HEK293 (cell line): ENCODE data around the gene TMEM100.

Experiments
- CTCF ChIA-PET: fragments of 350-600 bp; formaldehyde crosslinking; extraction: SDS; loops from one replicate; lab custom pipeline; 2021; ENCODE audit warnings: antibody characterized with exemption; lab: Yijun Ruan, JAX
- POLR2A ChIA-PET: fragments of 300-600 bp; formaldehyde crosslinking; extraction: SDS; loops from one replicate; lab custom pipeline; 2020; ENCODE audit warnings: antibody characterized with exemption, inconsistent platforms; lab: Yijun Ruan, JAX
- H3K27ac ChIP-seq: fragments of 200-500 bp; sonication (Bioruptor generic); 2 replicates; pipeline ENCODE4 v1.5.1; 2014; ENCODE audit warnings: low read depth, low read length, control low read depth, inconsistent platforms; ENCODE audit errors: extremely low read depth
- H3K36me3 ChIP-seq, 2 experiments: fragments of 200-500 bp in 1 of 2; sonication (Bioruptor generic) in 1 of 2; 1 replicate in 1 of 2; 2 replicates in 1 of 2; pipeline ENCODE4 v1.5.1; 2014 to 2017; ENCODE audit warnings: inconsistent platforms in 2 of 2, low read length in 2 of 2; ENCODE audit not compliant: control insufficient read depth in 2 of 2, insufficient read depth in 1 of 2
- H3K4me1 ChIP-seq: fragments of 200-500 bp; sonication (Bioruptor generic); 2 replicates; pipeline ENCODE4 v1.5.1; 2014; ENCODE audit warnings: mild to moderate bottlenecking, low read length, inconsistent platforms; ENCODE audit not compliant: control insufficient read depth, insufficient read depth
- H3K4me3 ChIP-seq: 2 replicates; pipeline ENCODE4 v1.5.1; 2011; ENCODE audit warnings: low read depth, mild to moderate bottlenecking, control low read depth, low read length, moderate library complexity
- H3K9me3 ChIP-seq: fragments of 200-500 bp; sonication (Bioruptor generic); 2 replicates; pipeline ENCODE4 v1.5.1; 2014; ENCODE audit warnings: low read depth, low read length, inconsistent platforms; ENCODE audit not compliant: control insufficient read depth, insufficient read depth
- ATF2 ChIP-seq: fragments of 450-650 bp; formaldehyde crosslinking; IDR thresholded peaks from 2 replicates; pipeline ENCODE4 v1.5.1; 2016; ENCODE audit warnings: missing biosample characterization, missing genetic modification characterization, low read depth
- FEZF1 ChIP-seq: fragments of 450-650 bp; formaldehyde crosslinking; IDR thresholded peaks from 2 replicates; pipeline ENCODE4 v1.5.1; 2016; ENCODE audit warnings: missing biosample characterization, missing genetic modification characterization
- KLF1 ChIP-seq: fragments of 450-650 bp; formaldehyde crosslinking; IDR thresholded peaks from 2 replicates; pipeline ENCODE4 v1.5.1; 2016; ENCODE audit warnings: missing biosample characterization, missing genetic modification characterization
- ZBTB10 ChIP-seq: fragments of 450-650 bp; formaldehyde crosslinking; IDR thresholded peaks from 2 replicates; pipeline ENCODE4 v1.5.1; 2016; ENCODE audit warnings: missing biosample characterization, missing genetic modification characterization
- ZBTB11 ChIP-seq: fragments of 450-650 bp; formaldehyde crosslinking; conservative IDR thresholded peaks from 2 replicates; pipeline ENCODE4 v1.5.1; 2016; ENCODE audit warnings: low read depth, missing biosample characterization, missing genetic modification characterization
- ZBTB21 ChIP-seq: fragments of 450-650 bp; formaldehyde crosslinking; IDR thresholded peaks from 2 replicates; pipeline ENCODE4 v1.5.1; 2017; ENCODE audit warnings: missing biosample characterization, missing genetic modification characterization
- ZNF19 ChIP-seq: fragments of 450-650 bp; formaldehyde crosslinking; IDR thresholded peaks from 2 replicates; pipeline ENCODE4; 2016; ENCODE audit warnings: missing biosample characterization, missing genetic modification characterization, low read depth
- ZNF473 ChIP-seq: fragments of 450-650 bp; formaldehyde crosslinking; IDR thresholded peaks from 2 replicates; pipeline ENCODE4 v1.5.1; 2017; ENCODE audit warnings: missing biosample characterization, missing genetic modification characterization
- ZNF514 ChIP-seq: fragments of 450-650 bp; formaldehyde crosslinking; IDR thresholded peaks from 2 replicates; pipeline ENCODE4 v1.5.1; 2016; ENCODE audit warnings: missing biosample characterization, missing genetic modification characterization
- ZNF549 ChIP-seq: fragments of 450-650 bp; IDR thresholded peaks from 2 replicates; pipeline ENCODE4 v1.5.1; 2018; ENCODE audit warnings: missing biosample characterization, missing genetic modification characterization, mild to moderate bottlenecking, inconsistent platforms, moderate library complexity
- ZNF571 ChIP-seq: fragments of 450-650 bp; formaldehyde crosslinking; IDR thresholded peaks from 2 replicates; pipeline ENCODE4 v1.5.0; 2017; ENCODE audit warnings: missing biosample characterization, missing genetic modification characterization
- ZSCAN18 ChIP-seq: fragments of 450-650 bp; formaldehyde crosslinking; IDR thresholded peaks from 2 replicates; pipeline ENCODE4 v1.5.1; 2016; ENCODE audit warnings: missing biosample characterization, missing genetic modification characterization
- ZSCAN30 ChIP-seq: fragments of 450-650 bp; IDR thresholded peaks from 2 replicates; pipeline ENCODE4 v1.5.1; 2018; ENCODE audit warnings: missing biosample characterization, mild to moderate bottlenecking, missing genetic modification characterization, moderate library complexity
- ZXDB ChIP-seq: fragments of 450-650 bp; formaldehyde crosslinking; IDR thresholded peaks from 2 replicates; pipeline ENCODE4 v1.5.1; 2016; ENCODE audit warnings: missing biosample characterization, missing genetic modification characterization

The TMEM100 gene

GRCh38 chr17:55677446-55677845, 45.2 kb downstream of the TMEM100 start:
- no peaks in the 10 kb centered on the region for H3K36me3 ChIP-seq
- H3K27ac ChIP-seq, result no peak overlapping the region
- H3K9me3 ChIP-seq, result no peaks in the 10 kb centered on the region
- H3K4me1 ChIP-seq, result no peaks in the 10 kb centered on the region
- POLR2A ChIA-PET, result no interaction called here
- CTCF ChIA-PET, result interaction anchor here (1.0 to 1.4 kb wide), 2 partner anchors 41 to 151 kb away, joined by 3 to 6 read pairs; no protein-coding TSS in a partner anchor
- TF ChIP-seq ZSCAN18 (tag by site-specific recombination) (no peak), ZBTB10 (tag by site-specific recombination) (no peak), ATF2 (no peak), FEZF1 (no peak), ZSCAN30 (tag by site-specific recombination) (no peak), ZNF571 (tag by site-specific recombination) (no peak), ZBTB11 (tag by site-specific recombination) (no peak)
- H3K4me3 ChIP-seq, result no peak overlapping the region

GRCh38 chr17:55676274-55676673, 46.4 kb downstream of the TMEM100 start:
- ChIA-PET CTCF (no interaction called here), POLR2A (no interaction called here)
- Histone ChIP-seq H3K4me1 (no peaks in the 10 kb centered on the region), H3K36me3 (no peaks in the 10 kb centered on the region), H3K9me3 (no peaks in the 10 kb centered on the region), H3K4me3 (no peak overlapping the region), H3K27ac (no peak overlapping the region)
- TF ChIP-seq KLF1 (tag by site-specific recombination) (no peak), ZNF514 (tag by site-specific recombination) (no peak), ZNF473 (no peak), ZBTB21 (no peak), ZNF549 (tag by site-specific recombination) (no peak), ZNF19 (tag by site-specific recombination) (no peak), FEZF1 (no peak), ZXDB (tag by site-specific recombination) (no peak)
